ENCODE measurements around the gene FZD7.

Gene FZD7

GRCh38 chr2:202049840-202050239 lies 16.2 kb downstream of the FZD7 start:
- TF ChIP-seq, protein P1, sequence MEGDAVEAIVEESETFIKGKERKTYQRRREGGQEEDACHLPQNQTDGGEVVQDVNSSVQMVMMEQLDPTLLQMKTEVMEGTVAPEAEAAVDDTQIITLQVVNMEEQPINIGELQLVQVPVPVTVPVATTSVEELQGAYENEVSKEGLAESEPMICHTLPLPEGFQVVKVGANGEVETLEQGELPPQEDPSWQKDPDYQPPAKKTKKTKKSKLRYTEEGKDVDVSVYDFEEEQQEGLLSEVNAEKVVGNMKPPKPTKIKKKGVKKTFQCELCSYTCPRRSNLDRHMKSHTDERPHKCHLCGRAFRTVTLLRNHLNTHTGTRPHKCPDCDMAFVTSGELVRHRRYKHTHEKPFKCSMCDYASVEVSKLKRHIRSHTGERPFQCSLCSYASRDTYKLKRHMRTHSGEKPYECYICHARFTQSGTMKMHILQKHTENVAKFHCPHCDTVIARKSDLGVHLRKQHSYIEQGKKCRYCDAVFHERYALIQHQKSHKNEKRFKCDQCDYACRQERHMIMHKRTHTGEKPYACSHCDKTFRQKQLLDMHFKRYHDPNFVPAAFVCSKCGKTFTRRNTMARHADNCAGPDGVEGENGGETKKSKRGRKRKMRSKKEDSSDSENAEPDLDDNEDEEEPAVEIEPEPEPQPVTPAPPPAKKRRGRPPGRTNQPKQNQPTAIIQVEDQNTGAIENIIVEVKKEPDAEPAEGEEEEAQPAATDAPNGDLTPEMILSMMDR (IDR thresholded peaks at IDR 0.05) = no peak

DNA sequence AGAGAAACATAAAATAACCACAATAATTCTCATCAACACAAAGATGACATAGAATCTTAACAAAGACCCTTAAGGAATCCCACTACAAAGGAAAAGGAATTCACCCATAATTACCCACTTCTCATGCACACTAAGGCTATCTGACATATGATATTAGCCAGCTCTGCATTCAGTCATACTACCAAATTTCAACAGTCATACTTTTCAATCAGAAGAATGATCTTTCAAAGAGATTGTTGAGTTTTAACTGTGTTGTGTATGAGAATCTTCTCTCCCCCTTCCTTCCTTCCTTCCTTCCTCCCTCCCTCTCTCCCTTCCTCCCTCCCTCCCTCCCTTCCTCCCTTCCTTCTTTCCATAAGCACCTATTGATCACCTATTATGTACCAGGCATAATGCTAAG lies 17.0 kb downstream of the FZD7 start:
- TF ChIP-seq, protein P1 (IDR thresholded peaks at IDR 0.05) = no peak

- TF ChIP-seq, protein P1 (IDR thresholded peaks at IDR 0.05) = no peak
These were observed 18.0 kb downstream of the FZD7 start for GRCh38 chr2:202051499-202052161.

GRCh38 chr2:202052235-202052634 lies 18.6 kb downstream of the FZD7 start:
- TF ChIP-seq, protein P1 (IDR thresholded peaks at IDR 0.05) = no peak

DNA sequence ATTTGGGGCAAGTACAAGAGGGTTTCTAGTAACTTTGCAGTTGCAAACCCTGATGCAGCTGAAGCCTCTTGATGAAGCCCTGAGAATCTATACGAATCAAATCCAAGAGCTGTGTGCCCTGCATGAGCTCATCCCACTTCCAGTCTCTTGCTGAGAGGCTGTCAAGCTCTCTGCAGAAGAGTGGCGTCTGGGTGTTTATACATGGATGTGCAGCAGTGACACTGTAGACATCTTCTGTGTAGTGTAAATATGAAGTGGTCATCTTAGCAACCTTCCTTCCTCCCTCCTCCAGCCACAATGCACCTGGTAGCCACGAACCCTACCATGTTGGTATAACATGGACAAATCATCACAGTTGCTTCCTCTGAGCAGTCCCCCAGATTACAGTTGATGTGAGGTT lies 21.0 kb downstream of the FZD7 start:
- TF ChIP-seq, protein P1 (IDR thresholded peaks at IDR 0.05) = no peak

- TF ChIP-seq, protein P1 (IDR thresholded peaks at IDR 0.05) = peak; percentile 45
These were observed 23.0 kb downstream of the FZD7 start for GRCh38 chr2:202056611-202057010.

DNA sequence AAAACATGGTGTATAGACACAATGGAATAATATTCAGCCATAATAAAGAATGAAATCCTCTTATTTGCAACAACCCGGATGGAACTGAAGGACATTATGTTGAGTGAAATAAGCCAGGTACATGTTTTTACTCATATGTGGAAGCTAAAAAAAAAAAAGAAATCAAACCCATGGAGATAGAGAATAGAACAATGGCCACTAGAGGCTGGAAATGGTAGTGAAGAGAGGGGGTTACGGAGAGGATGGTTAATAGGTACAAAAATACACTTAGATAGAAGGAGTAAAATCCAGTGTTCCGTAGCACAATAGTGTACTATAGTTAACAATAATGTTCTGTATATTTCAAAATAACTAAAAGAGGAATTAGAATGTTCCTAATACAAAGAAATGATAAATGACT lies 26.6 kb downstream of the FZD7 start:
- TF ChIP-seq, protein P1 (IDR thresholded peaks at IDR 0.05) = peak; percentile 34

GRCh38 chr2:202061695-202062094 lies 28.0 kb downstream of the FZD7 start:
- TF ChIP-seq, protein P1 (IDR thresholded peaks at IDR 0.05) = no peak
